Heart left ventricle (tissue), 16 donors: ENCODE data around the gene HOPX. TPM values are rescaled to one million over a fixed set of nuclear protein-coding genes. Genes with fewer than 3 reads are reported as not detected.
A peak's percentile ranks its signal among the peaks of the same experiment; 100 is the strongest.

ENCODE experiments used
- ATAC-seq, 4 donors: fragments of 200-7000 bp; cut with Tn5 transposase; one replicate each; pipeline ENCODE4 v1.9.1; 2020 to 2022; ENCODE audit warnings: moderate library complexity in 4 of 4, mild to moderate bottlenecking in 3 of 4, moderate number of reproducible peaks in 1 of 4
- DNase-seq, 5 donors: peaks; one replicate each; pipeline ENCODE4 v3.0.0-alpha.2; 2020
- H3K27ac ChIP-seq, 12 donors: fragments of 200-600 bp; sonication (generic) in 4 of 12; one replicate each; pipeline versions ENCODE4 v1.5.0 to v1.8.0; 2016 to 2022; ENCODE audit warnings: mild to moderate bottlenecking in 2 of 12
- H3K27me3 ChIP-seq, 9 donors: fragments of 200-600 bp; sonication (generic) in 2 of 9; one replicate each; pipeline versions ENCODE4 v1.5.1 to v1.8.0; 2016 to 2022; ENCODE audit warnings: mild to moderate bottlenecking in 3 of 9
- H3K36me3 ChIP-seq, 9 donors: fragments of 200-600 bp; sonication (generic) in 2 of 9; one replicate each; pipeline versions ENCODE4 v1.5.0 to v1.8.0; 2018 to 2022; ENCODE audit warnings: mild to moderate bottlenecking in 2 of 9
- H3K4me1 ChIP-seq, 12 donors: fragments of 200-600 bp; sonication (generic) in 4 of 12; one replicate each; pipeline versions ENCODE4 v1.5.0 to v1.8.0; 2016 to 2022; ENCODE audit warnings: mild to moderate bottlenecking in 3 of 12
- H3K4me3 ChIP-seq, 12 donors: fragments of 200-600 bp; sonication (generic) in 4 of 12; one replicate each; pipeline versions ENCODE4 v1.5.0 to v1.8.0; 2017 to 2022; ENCODE audit warnings: mild to moderate bottlenecking in 9 of 12, moderate library complexity in 4 of 12
- H3K9me3 ChIP-seq, 12 donors: fragments of 200-600 bp; sonication (generic) in 4 of 12; one replicate each; pipeline versions ENCODE4 v1.5.0 to v1.8.0; 2016 to 2022; ENCODE audit warnings: mild to moderate bottlenecking in 1 of 12
- POLR2A ChIP-seq, 2 donors: fragments of 450-650 bp; IDR thresholded peaks; one replicate each; pipeline ENCODE4 v1.6.1; 2017; ENCODE audit warnings: antibody characterized with exemption in 2 of 2, mild to moderate bottlenecking in 2 of 2, moderate library complexity in 2 of 2
- WGBS, 4 donors: extraction: QIAGEN DNeasy Blood & Tissue Kit in 2 of 4; methylation state at CpG; one replicate each; pipeline versions ENCODE4 v1.1.5 to v1.1.7; 2013 to 2018; 5-methylcytosine and 5-hydroxymethylcytosine counted together
- intact Hi-C, 10 donors: fragments of 100-400 bp; cut with DNase I; formaldehyde crosslinking; loops; one replicate each; pipeline versions ENCODE4 v1.11.1 to v1.14.2; 2022
- polyA plus RNA-seq, 2 donors: library from polyadenylated mRNA; stranded (reverse); fragments of 200-250 nt; gene quantifications; one replicate each; pipeline ENCODE4 v1.2.3, GENCODE V29; 2013
- total RNA-seq, 9 donors: library from RNA; depleted of rRNA in 2 of 9; stranded (reverse); fragments of >200 nt in 2 of 9; fragmentation: NEBNext Ultra II Directional in 3 of 9; extraction: Animal tissue kit (Norgen Biotek cat#: 25700) in 3 of 9; gene quantifications; one replicate each; pipeline versions ENCODE4 v1.1.0 to v1.2.4, GENCODE V29; 2016 to 2023
- TF ChIP-seq, protein P1 (sequence below), 12 donors: fragments of 200-600 bp; sonication (generic) in 4 of 12; IDR thresholded peaks; one replicate each; pipeline versions ENCODE4 v1.5.0 to v1.8.0; 2018 to 2022; ENCODE audit warnings: antibody characterized with exemption in 12 of 12, mild to moderate bottlenecking in 5 of 12
- donor health status: ischemic (EF 13 %, LVEDD 7.1; RV severe dilation, severe dysfunction).
- donor health status: healthy with polysubstance abuse.
- donor health status: DM: no; HTN: yes; CAD: no.
- donor health status: DM: no; HTN: no; CAD: no.
- donor health status: ischemic (EF 25% LVEDD 6.9; RV normal size, moderate dysfunction).
- donor health status: ischemic (EF 25% LVEDD 5.7; RV mildly dilated, moderate dysfunction).
- donor health status: healthy.
- donor health status: DM: yes; HTN: yes; CAD: no.
- donor health status: ischemic (EF 35%, LVEDD 5.7; RV mildly dilated, moderate dysfunction).
- donor health status: nonischemic (EF 11% LVEDD 7.7; RV severe dilation, severe dysfunction).
- donor health status: DM: yes; HTN: yes; CAD: no.
- donor health status: PGD.
- donor health status: ischemic (EF 29% LVEDD 5.4; RV normal size, mild dysfunction).
- donor health status: nonischemic (EF 23%, LVEDD 6.1; RV moderate dilation, normal function).

Gene HOPX
- total and polyA plus RNA-seq, 11 donors: 1.5 to 223 (median 21.1) TPM

DNA sequence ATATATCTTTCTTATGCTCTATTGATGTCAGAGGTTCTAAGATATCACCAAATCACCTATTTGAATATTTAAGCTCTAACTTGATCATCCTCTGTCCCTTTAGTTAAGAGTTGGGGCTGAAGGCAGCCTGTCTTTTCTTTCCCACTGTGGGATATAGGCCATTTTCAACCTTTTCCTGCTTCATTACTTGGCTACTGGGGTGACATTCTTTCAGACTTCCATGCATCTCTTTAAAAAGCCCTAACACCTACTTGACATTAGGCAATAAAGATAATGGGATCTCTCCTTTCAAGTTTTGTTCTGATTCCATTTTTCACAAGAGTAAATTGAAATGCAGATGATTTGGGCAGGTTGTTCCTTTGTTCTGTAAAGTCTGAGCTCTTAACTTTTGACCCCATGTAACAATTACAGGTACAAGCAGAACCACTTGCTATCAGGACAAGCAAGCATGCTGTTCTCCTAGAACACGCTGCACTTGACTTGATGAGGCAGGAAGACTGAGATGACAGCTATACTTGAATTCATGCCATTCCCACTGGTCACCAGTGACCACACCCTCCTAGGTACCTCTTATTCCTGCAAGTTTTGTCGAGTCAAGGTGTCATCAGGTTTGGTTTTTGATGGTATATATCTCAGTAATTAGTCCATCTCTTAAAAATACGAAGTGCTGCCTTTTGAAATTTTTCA lies 18.2 kb downstream of the HOPX start:
- 52 to 79% (median 66%) methylated on average over 3 of the region's 3 CpGs for WGBS, 4 donors
- Histone ChIP-seq H3K4me3 (no peak overlapping the region), H3K9me3 (no peaks in the 10 kb centered on the region), H3K36me3 (no peaks in the 10 kb centered on the region), H3K4me1 (no peaks in the 10 kb centered on the region), H3K27me3 (peaks cover 0 to 37% (median 0%) of the 10 kb centered on the region in 9 donors), H3K27ac (no peak overlapping the region)
- intact Hi-C loops: loop anchor here in 2 of 10 donors (10.0 kb wide), 1 partner anchor 142 kb away; no protein-coding TSS in a partner anchor
- no peak for DNase-seq
- peak in 2 of 4 donors; percentile 58 to 76 for ATAC-seq
- TF ChIP-seq, protein P1, sequence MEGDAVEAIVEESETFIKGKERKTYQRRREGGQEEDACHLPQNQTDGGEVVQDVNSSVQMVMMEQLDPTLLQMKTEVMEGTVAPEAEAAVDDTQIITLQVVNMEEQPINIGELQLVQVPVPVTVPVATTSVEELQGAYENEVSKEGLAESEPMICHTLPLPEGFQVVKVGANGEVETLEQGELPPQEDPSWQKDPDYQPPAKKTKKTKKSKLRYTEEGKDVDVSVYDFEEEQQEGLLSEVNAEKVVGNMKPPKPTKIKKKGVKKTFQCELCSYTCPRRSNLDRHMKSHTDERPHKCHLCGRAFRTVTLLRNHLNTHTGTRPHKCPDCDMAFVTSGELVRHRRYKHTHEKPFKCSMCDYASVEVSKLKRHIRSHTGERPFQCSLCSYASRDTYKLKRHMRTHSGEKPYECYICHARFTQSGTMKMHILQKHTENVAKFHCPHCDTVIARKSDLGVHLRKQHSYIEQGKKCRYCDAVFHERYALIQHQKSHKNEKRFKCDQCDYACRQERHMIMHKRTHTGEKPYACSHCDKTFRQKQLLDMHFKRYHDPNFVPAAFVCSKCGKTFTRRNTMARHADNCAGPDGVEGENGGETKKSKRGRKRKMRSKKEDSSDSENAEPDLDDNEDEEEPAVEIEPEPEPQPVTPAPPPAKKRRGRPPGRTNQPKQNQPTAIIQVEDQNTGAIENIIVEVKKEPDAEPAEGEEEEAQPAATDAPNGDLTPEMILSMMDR (IDR thresholded peaks at IDR 0.05): no peak
- TF ChIP-seq POLR2A (IDR thresholded peaks at IDR 0.05): no peak

DNA sequence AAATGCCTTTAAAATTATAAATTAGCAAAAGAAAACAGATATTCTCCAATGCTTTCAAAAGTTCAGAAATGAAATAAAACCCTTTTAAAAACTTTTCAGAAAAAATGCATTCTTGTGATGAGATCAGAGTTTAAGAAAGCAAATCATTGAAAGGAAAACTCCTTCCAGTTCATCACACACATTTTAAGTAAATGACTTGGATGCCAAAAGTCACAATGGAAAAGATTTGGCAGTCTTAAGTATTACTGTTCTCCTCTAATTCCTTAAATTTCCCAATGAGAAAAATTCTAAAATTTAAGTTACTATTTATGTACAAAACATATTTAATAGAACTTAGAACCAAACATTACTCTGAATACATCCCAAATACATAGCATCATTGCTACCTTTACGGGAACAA lies 21.1 kb downstream of the HOPX start:
- Histone ChIP-seq H3K4me3 (no peak overlapping the region), H3K27ac (no peak overlapping the region), H3K36me3 (no peaks in the 10 kb centered on the region), H3K4me1 (peaks cover 0 to 15% (median 9%) of the 10 kb centered on the region in 12 donors), H3K9me3 (no peaks in the 10 kb centered on the region), H3K27me3 (peaks cover 4 to 48% (median 18%) of the 10 kb centered on the region in 9 donors)
- ATAC-seq (no peak), DNase-seq (no peak)
- no peak for TF ChIP-seq POLR2A (IDR thresholded peaks at IDR 0.05)
- TF ChIP-seq, protein P1 (IDR thresholded peaks at IDR 0.05): no peak
- intact Hi-C loops: loop anchor here in 2 of 10 donors (10.0 kb wide), 2 partner anchors 65 to 145 kb away; no protein-coding TSS in a partner anchor
- 94 to 97% (median 96%) methylated on average over 1 of the region's 1 CpG for WGBS, 4 donors

DNA sequence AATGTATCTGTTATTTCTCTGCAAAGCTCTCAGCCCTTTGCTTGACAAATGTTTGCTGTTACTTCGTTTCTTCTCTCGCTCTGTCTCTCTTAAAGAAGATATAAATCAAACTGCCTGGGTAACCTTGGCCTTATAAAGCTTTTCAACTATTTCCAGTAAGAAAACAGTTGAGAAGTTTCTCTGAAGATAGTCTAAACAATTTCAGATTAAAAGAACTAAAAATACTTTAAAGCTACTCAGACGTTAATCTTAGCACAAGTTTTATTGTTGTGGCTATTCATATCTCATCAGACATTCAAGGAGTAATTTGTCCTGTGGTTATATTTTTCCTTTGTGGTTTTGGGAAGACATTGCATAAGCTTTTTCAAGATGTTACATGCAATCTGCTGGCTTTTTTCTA lies 22.6 kb downstream of the HOPX start:
- Histone ChIP-seq H3K27ac (peak overlapping the region in 1 of 12 donors; percentile 61), H3K36me3 (no peaks in the 10 kb centered on the region), H3K4me1 (peaks cover 0 to 28% (median 16%) of the 10 kb centered on the region in 12 donors), H3K9me3 (no peaks in the 10 kb centered on the region), H3K27me3 (peaks cover 4 to 44% (median 19%) of the 10 kb centered on the region in 9 donors), H3K4me3 (no peak overlapping the region)
- DNase-seq (no peak), ATAC-seq (no peak)
- TF ChIP-seq, protein P1 (IDR thresholded peaks at IDR 0.05): no peak
- no peak for TF ChIP-seq POLR2A (IDR thresholded peaks at IDR 0.05)
- intact Hi-C loops: loop anchor here in 1 of 10 donors (10.0 kb wide), 1 partner anchor 66 kb away; no protein-coding TSS in a partner anchor
- 69 to 73% (median 71%) methylated on average over 3 of the region's 3 CpGs for WGBS, 4 donors

DNA sequence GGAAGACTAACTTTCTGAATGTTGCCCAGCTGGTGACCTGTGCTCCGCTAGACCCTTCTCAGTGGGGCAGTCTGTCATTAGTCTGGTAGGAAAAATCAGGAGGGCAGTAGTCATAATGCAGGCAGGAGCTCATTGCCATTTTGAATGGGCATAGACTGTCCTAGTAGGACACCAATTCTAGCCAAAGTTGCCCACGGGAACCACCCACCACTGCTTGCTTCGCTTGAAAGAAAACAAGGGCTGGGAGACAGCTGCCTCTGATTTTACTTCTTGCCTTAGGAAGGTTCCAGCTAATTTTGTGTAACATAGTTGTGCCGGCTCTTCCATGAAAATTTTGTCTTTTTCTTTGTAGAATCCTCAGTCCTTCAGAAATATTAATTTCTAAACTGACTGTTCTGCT lies 23.3 kb downstream of the HOPX start:
- 84 to 94% (median 89%) methylated on average over 4 of the region's 4 CpGs for WGBS, 4 donors
- peaks cover 0 to 35% (median 16%) of the 10 kb centered on the region in 12 donors for H3K4me1 ChIP-seq
- no peaks in the 10 kb centered on the region for H3K36me3 ChIP-seq
- peaks cover 4 to 44% (median 19%) of the 10 kb centered on the region in 9 donors for H3K27me3 ChIP-seq
- no peak for DNase-seq
- no peak for ATAC-seq
- no peak overlapping the region for H3K4me3 ChIP-seq
- peak overlapping the region in 1 of 12 donors; percentile 61 for H3K27ac ChIP-seq
- intact Hi-C loops: loop anchor here in 1 of 10 donors (10.0 kb wide), 1 partner anchor 67 kb away; no protein-coding TSS in a partner anchor
- no peaks in the 10 kb centered on the region for H3K9me3 ChIP-seq
- TF ChIP-seq, protein P1 (IDR thresholded peaks at IDR 0.05): no peak
- no peak for TF ChIP-seq POLR2A (IDR thresholded peaks at IDR 0.05)
